Measurements from ENCODE around the gene TLE3.

GRCh38 chr15:70053716-70054229 lies 43.9 kb downstream of the TLE3 start:
- no peak for TF ChIP-seq CTCF (IDR thresholded peaks at IDR 0.05)
- no peak for TF ChIP-seq POLR2A (IDR thresholded peaks at IDR 0.05)

Data from body of pancreas (tissue), 4 donors.